ENCODE measurements around the gene RSPH1. TPM values are rescaled to one million over a fixed set of nuclear protein-coding genes. Genes with fewer than 3 reads are reported as not detected.

RSPH1 gene
- polyA plus RNA-seq, 2 of the 4 experiments (the other 2 are of a cell fraction), result 0.71 to 0.85 TPM

GRCh38 chr21:42526379-42526727 is 30.3 kb upstream of the RSPH1 start:
- Histone ChIP-seq H3K4me1 (no peaks in the 10 kb centered on the region), H3K9me3 (no peaks in the 10 kb centered on the region), H3K4me3 (no peak overlapping the region), H3K27ac (no peak overlapping the region), H3K4me2 (no peak overlapping the region)
- ChIA-PET POLR2A (no interaction called here), CTCF (interaction anchor here (1.1 to 1.9 kb wide), 3 partner anchors 11 to 59 kb away, joined by 3 to 5 read pairs (median 4); no protein-coding TSS in a partner anchor)
- FAIRE-seq (no peak), DNase-seq (ENCODE audit: low read depth in 1 of 2, low spot score in 1 of 2) (no peak), ATAC-seq (no peak)
- no peak for TF ChIP-seq RARB (CRISPR knock-in tag; IDR thresholded peaks at IDR 0.05)
- TF ChIP-seq FOSB (CRISPR knock-in tag; IDR thresholded peaks at IDR 0.05), result no peak
- TF ChIP-seq MAFK (IDR thresholded peaks at IDR 0.05; ENCODE audit: partially characterized antibody), result no peak
- no peak for TF ChIP-seq NR3C1 (IDR thresholded peaks at IDR 0.05)
- TF ChIP-seq RFX5 (IDR thresholded peaks at IDR 0.05), result no peak
- no peak for TF ChIP-seq ZC3H11A (IDR thresholded peaks at IDR 0.05)
- TF ChIP-seq, protein P1, sequence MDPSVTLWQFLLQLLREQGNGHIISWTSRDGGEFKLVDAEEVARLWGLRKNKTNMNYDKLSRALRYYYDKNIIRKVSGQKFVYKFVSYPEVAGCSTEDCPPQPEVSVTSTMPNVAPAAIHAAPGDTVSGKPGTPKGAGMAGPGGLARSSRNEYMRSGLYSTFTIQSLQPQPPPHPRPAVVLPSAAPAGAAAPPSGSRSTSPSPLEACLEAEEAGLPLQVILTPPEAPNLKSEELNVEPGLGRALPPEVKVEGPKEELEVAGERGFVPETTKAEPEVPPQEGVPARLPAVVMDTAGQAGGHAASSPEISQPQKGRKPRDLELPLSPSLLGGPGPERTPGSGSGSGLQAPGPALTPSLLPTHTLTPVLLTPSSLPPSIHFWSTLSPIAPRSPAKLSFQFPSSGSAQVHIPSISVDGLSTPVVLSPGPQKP (IDR thresholded peaks at IDR 0.05; ENCODE audit: low read depth, low read length), result no peak
- TF ChIP-seq RAD21 (conservative IDR thresholded peaks at IDR 0.05 in 1 of 2, IDR thresholded peaks at IDR 0.05 in 1 of 2), result no peak
- no peak for TF ChIP-seq ZNF302 (CRISPR knock-in tag; IDR thresholded peaks at IDR 0.05)
- no peak for TF ChIP-seq JUN (IDR thresholded peaks at IDR 0.05)
- no peak for TF ChIP-seq MAX (IDR thresholded peaks at IDR 0.05)
- TF ChIP-seq PHF8 (IDR thresholded peaks at IDR 0.05; ENCODE audit: borderline replicate concordance, low read depth), result no peak
- no peak for TF ChIP-seq CHD4 (IDR thresholded peaks at IDR 0.05; ENCODE audit: borderline replicate concordance)
- no peak for TF ChIP-seq HOXB13 (CRISPR knock-in tag; IDR thresholded peaks at IDR 0.05; ENCODE audit: low read depth)
- no peak for TF ChIP-seq HOXA7 (CRISPR knock-in tag; IDR thresholded peaks at IDR 0.05)
- 70% methylated on average over 2 of the region's 9 CpGs for WGBS (ENCODE audit: missing lambda C conversion rate)

- CTCF ChIA-PET, result interaction anchor here (1.8 kb wide), 1 partner anchor 17 kb away, joined by 5 read pairs; no protein-coding TSS in a partner anchor
- Histone ChIP-seq H3K9me3 (no peaks in the 10 kb centered on the region), H3K27ac (no peak overlapping the region), H3K4me1 (no peaks in the 10 kb centered on the region), H3K4me3 (no peak overlapping the region), H3K4me2 (no peak overlapping the region)
- WGBS (ENCODE audit: missing lambda C conversion rate), result 76% methylated on average over 9 of the region's 9 CpGs
- POLR2A ChIA-PET, result no interaction called here
- DNase-seq (ENCODE audit: low read depth in 1 of 2, low spot score in 1 of 2), result no peak
- ATAC-seq, result no peak
- FAIRE-seq, result no peak
- no peak for TF ChIP-seq ZNF302 (CRISPR knock-in tag; IDR thresholded peaks at IDR 0.05)
- no peak for TF ChIP-seq CHD2 (IDR thresholded peaks at IDR 0.05; ENCODE audit: low read length, partially characterized antibody)
- TF ChIP-seq CHD4 (IDR thresholded peaks at IDR 0.05; ENCODE audit: borderline replicate concordance), result no peak
- no peak for TF ChIP-seq HOXB5 (CRISPR knock-in tag; IDR thresholded peaks at IDR 0.05)
- no peak for TF ChIP-seq HES2 (IDR thresholded peaks at IDR 0.05)
- no peak for TF ChIP-seq CEBPB (IDR thresholded peaks at IDR 0.05)
- TF ChIP-seq RARB (CRISPR knock-in tag; IDR thresholded peaks at IDR 0.05), result no peak
- no peak for TF ChIP-seq SREBF2 (IDR thresholded peaks at IDR 0.05)
- no peak for TF ChIP-seq NPAS2 (CRISPR knock-in tag; IDR thresholded peaks at IDR 0.05; ENCODE audit: borderline replicate concordance)
- no peak for TF ChIP-seq E2F6 (IDR thresholded peaks at IDR 0.05; ENCODE audit: borderline replicate concordance, low read depth)
- TF ChIP-seq HOXB13 (CRISPR knock-in tag; IDR thresholded peaks at IDR 0.05; ENCODE audit: low read depth), result no peak
- no peak for TF ChIP-seq MAX (IDR thresholded peaks at IDR 0.05)
- TF ChIP-seq, protein P2, sequence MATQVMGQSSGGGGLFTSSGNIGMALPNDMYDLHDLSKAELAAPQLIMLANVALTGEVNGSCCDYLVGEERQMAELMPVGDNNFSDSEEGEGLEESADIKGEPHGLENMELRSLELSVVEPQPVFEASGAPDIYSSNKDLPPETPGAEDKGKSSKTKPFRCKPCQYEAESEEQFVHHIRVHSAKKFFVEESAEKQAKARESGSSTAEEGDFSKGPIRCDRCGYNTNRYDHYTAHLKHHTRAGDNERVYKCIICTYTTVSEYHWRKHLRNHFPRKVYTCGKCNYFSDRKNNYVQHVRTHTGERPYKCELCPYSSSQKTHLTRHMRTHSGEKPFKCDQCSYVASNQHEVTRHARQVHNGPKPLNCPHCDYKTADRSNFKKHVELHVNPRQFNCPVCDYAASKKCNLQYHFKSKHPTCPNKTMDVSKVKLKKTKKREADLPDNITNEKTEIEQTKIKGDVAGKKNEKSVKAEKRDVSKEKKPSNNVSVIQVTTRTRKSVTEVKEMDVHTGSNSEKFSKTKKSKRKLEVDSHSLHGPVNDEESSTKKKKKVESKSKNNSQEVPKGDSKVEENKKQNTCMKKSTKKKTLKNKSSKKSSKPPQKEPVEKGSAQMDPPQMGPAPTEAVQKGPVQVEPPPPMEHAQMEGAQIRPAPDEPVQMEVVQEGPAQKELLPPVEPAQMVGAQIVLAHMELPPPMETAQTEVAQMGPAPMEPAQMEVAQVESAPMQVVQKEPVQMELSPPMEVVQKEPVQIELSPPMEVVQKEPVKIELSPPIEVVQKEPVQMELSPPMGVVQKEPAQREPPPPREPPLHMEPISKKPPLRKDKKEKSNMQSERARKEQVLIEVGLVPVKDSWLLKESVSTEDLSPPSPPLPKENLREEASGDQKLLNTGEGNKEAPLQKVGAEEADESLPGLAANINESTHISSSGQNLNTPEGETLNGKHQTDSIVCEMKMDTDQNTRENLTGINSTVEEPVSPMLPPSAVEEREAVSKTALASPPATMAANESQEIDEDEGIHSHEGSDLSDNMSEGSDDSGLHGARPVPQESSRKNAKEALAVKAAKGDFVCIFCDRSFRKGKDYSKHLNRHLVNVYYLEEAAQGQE (IDR thresholded peaks at IDR 0.05), result no peak
- no peak for TF ChIP-seq USF2 (IDR thresholded peaks at IDR 0.05)
- TF ChIP-seq, protein P3, sequence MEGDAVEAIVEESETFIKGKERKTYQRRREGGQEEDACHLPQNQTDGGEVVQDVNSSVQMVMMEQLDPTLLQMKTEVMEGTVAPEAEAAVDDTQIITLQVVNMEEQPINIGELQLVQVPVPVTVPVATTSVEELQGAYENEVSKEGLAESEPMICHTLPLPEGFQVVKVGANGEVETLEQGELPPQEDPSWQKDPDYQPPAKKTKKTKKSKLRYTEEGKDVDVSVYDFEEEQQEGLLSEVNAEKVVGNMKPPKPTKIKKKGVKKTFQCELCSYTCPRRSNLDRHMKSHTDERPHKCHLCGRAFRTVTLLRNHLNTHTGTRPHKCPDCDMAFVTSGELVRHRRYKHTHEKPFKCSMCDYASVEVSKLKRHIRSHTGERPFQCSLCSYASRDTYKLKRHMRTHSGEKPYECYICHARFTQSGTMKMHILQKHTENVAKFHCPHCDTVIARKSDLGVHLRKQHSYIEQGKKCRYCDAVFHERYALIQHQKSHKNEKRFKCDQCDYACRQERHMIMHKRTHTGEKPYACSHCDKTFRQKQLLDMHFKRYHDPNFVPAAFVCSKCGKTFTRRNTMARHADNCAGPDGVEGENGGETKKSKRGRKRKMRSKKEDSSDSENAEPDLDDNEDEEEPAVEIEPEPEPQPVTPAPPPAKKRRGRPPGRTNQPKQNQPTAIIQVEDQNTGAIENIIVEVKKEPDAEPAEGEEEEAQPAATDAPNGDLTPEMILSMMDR (IDR thresholded peaks at IDR 0.05), result no peak
- TF ChIP-seq, protein P1 (IDR thresholded peaks at IDR 0.05; ENCODE audit: low read depth, low read length), result no peak
Measured at GRCh38 chr21:42525676-42526378, 29.8 kb upstream of the RSPH1 start.
